A673 (cell line): Measurements from ENCODE around the gene OVCH1. TPM values are rescaled to one million over a fixed set of nuclear protein-coding genes. Genes with fewer than 3 reads are reported as not detected.

Experiments
- BruUV-seq: library from RNA; stranded (reverse); fragments of 400-500 nt; replicated peaks from 2 replicates; lab custom pipeline; 2021; lab: Mats Ljungman, UMichigan
- CTCF ChIA-PET: fragments of 300-600 bp; sonication (Branson Sonifier 250); formaldehyde crosslinking; loops from one replicate; lab custom pipeline; 2022; ENCODE audit warnings: antibody characterized with exemption; lab: Charles Lee
- POLR2A ChIA-PET: fragments of 300-600 bp; sonication (Branson Sonifier 250); formaldehyde crosslinking; loops from one replicate; lab custom pipeline; 2022; ENCODE audit warnings: antibody characterized with exemption; ENCODE audit not compliant: low non-redundant PET; lab: Charles Lee
- DNase-seq: peaks from one replicate; pipeline ENCODE4 v3.0.0-alpha.2; 2015; ENCODE audit warnings: low spot score
- H3K27ac ChIP-seq: fragments of 200-600 bp; sonication (generic); 2 replicates; pipeline ENCODE4 v1.5.1; 2016; ENCODE audit warnings: mixed run types, low read depth, mild to moderate bottlenecking, mixed read lengths, antibody characterized with exemption, low read length; ENCODE audit not compliant: poor library complexity, severe bottlenecking
- H3K27me3 ChIP-seq: fragments of 200-600 bp; sonication (generic); replicated peaks from 2 replicates; pipeline ENCODE4 v1.6.1; 2017; ENCODE audit warnings: mixed run types, low read depth, mild to moderate bottlenecking, mixed read lengths, antibody characterized with exemption, low read length; ENCODE audit not compliant: insufficient read depth, poor library complexity
- H3K36me3 ChIP-seq: fragments of 200-600 bp; sonication (generic); 2 replicates; pipeline ENCODE4 v1.6.1; 2016; ENCODE audit warnings: mixed run types, mild to moderate bottlenecking, mixed read lengths, antibody characterized with exemption, low read length; ENCODE audit not compliant: insufficient read depth, poor library complexity, severe bottlenecking
- H3K4me1 ChIP-seq: fragments of 200-600 bp; sonication (generic); 2 replicates; pipeline ENCODE4 v1.6.1; 2017; ENCODE audit warnings: mixed run types, mild to moderate bottlenecking, mixed read lengths, antibody characterized with exemption, low read length; ENCODE audit not compliant: insufficient read depth, poor library complexity, severe bottlenecking
- H3K4me3 ChIP-seq: fragments of 200-600 bp; sonication (generic); 2 replicates; pipeline ENCODE4 v1.5.1; 2016; ENCODE audit warnings: low read depth, mixed run types, mild to moderate bottlenecking, mixed read lengths, low read length; ENCODE audit not compliant: poor library complexity, severe bottlenecking
- H3K9me3 ChIP-seq: fragments of 200-600 bp; sonication (generic); 2 replicates; pipeline ENCODE4 v1.6.1; 2016; ENCODE audit warnings: mixed run types, low read depth, mild to moderate bottlenecking, mixed read lengths, antibody characterized with exemption, low read length; ENCODE audit not compliant: poor library complexity, severe bottlenecking
- EZH2 ChIP-seq: fragments of 200-600 bp; sonication (generic); IDR thresholded peaks from 2 replicates; pipeline ENCODE4 v1.6.1; 2017; ENCODE audit warnings: borderline replicate concordance, low read depth, mild to moderate bottlenecking, mixed read lengths, antibody characterized with exemption, low read length; ENCODE audit not compliant: poor library complexity, severe bottlenecking
- intact Hi-C: fragments of 100-400 bp; cut with micrococcal nuclease; formaldehyde crosslinking; loops from one replicate; pipeline ENCODE4 v1.10.0; 2022; ENCODE audit not compliant: unreplicated experiment
- total RNA-seq: library from RNA; stranded (reverse); gene quantifications from 2 replicates; pipeline ENCODE4 v1.2.3, GENCODE V29; 2021
- TF ChIP-seq, protein P1 (sequence below): fragments of 300-800, 200-600 bp; sonication (generic); conservative IDR thresholded peaks from 2 replicates; pipeline ENCODE4 v1.5.1; 2017; ENCODE audit warnings: low read depth, mild to moderate bottlenecking, antibody characterized with exemption, low read length, moderate library complexity, mixed read lengths

Gene OVCH1
- total RNA-seq, 1 experiment from 2014 or later = 0.09 TPM

DNA sequence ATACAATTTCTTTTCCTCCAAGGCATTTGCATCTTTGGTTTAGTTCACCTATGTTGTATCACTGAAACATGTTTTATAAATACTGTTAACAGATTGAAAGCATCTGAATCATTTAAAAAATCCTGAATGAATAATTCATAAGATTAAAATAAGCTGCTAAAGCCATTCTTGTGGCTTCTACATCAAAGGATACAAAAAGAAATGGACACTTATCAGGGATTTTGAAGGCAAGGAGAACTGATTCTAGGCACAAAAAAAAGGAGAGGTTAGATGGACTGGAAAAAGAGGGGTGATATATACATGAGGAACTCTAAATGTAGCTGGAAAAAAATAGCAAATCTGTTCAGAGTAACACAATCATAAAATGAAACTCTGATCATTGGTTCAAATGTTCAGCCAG lies 5.8 kb upstream of the OVCH1 start:
- peaks cover 3% of the 10 kb centered on the region for H3K4me1 ChIP-seq
- BruUV-seq = no TSS peak
- H3K4me3 ChIP-seq = no peak overlapping the region
- CTCF ChIA-PET = no interaction called here
- H3K9me3 ChIP-seq = no peaks in the 10 kb centered on the region
- POLR2A ChIA-PET = no interaction called here
- H3K36me3 ChIP-seq = no peaks in the 10 kb centered on the region
- no peak for DNase-seq
- H3K27ac ChIP-seq = no peak overlapping the region
- no peaks in the 10 kb centered on the region for H3K27me3 ChIP-seq
- TF ChIP-seq, protein P1, sequence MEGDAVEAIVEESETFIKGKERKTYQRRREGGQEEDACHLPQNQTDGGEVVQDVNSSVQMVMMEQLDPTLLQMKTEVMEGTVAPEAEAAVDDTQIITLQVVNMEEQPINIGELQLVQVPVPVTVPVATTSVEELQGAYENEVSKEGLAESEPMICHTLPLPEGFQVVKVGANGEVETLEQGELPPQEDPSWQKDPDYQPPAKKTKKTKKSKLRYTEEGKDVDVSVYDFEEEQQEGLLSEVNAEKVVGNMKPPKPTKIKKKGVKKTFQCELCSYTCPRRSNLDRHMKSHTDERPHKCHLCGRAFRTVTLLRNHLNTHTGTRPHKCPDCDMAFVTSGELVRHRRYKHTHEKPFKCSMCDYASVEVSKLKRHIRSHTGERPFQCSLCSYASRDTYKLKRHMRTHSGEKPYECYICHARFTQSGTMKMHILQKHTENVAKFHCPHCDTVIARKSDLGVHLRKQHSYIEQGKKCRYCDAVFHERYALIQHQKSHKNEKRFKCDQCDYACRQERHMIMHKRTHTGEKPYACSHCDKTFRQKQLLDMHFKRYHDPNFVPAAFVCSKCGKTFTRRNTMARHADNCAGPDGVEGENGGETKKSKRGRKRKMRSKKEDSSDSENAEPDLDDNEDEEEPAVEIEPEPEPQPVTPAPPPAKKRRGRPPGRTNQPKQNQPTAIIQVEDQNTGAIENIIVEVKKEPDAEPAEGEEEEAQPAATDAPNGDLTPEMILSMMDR = no peak
- no peak for TF ChIP-seq EZH2
- intact Hi-C loops = loop anchor here (5.0 kb wide), 1 partner anchor 51 kb away; no protein-coding TSS in a partner anchor

DNA sequence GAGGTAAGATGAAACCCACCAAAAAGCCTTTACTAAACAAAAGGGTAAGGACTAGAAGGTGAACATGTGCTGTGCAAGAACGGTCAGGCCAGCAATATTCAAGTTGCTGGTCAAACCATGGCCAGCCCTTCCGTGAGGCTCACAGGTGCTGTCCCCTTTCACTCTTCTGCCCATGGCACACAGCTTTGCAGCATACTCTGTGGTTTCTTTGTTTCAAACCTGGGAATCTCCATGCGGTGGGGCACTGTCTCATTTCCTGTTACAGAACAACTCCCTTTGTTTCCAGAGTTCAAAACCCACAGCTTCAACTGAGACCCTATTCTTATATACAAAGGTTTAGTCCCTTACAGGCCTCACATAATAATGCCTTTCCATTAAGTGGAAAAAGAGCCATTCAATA lies 1.7 kb upstream of the OVCH1 start:
- ChIA-PET POLR2A (no interaction called here), CTCF (no interaction called here)
- Histone ChIP-seq H3K27ac (no peak overlapping the region), H3K27me3 (no peaks in the 10 kb centered on the region), H3K9me3 (no peaks in the 10 kb centered on the region), H3K36me3 (no peaks in the 10 kb centered on the region), H3K4me1 (peaks cover 3% of the 10 kb centered on the region), H3K4me3 (no peak overlapping the region)
- intact Hi-C loops = no loop called here
- BruUV-seq = no TSS peak
- DNase-seq = no peak
- TF ChIP-seq EZH2 = no peak
- TF ChIP-seq, protein P1 = no peak

DNA sequence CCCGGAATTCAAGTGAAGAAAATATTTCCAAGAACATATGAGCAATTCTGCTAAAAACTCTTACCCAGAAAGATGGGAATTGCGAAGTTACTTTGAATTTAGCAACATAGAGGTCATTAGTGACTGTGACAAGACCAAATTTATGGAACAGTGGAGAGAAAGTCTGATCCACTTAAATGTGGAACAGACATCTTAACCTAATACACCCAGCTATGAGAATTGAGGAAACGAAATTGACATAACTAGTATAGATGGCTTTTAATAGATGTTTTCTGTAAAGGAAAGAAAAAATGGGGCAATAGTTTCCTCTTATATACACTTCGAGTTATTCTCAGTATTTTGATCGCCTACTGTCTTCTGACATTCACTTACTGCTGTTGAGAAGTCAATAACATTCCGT lies 4.6 kb downstream of the OVCH1 start:
- TF ChIP-seq, protein P1 = no peak
- no peak for TF ChIP-seq EZH2

More for the DNA sequence above, 4.6 kb downstream of the OVCH1 start:
- intact Hi-C loops = no loop called here
- H3K4me1 ChIP-seq = no peaks in the 10 kb centered on the region
- no peaks in the 10 kb centered on the region for H3K9me3 ChIP-seq
- no peaks in the 10 kb centered on the region for H3K36me3 ChIP-seq
- H3K4me3 ChIP-seq = no peak overlapping the region
- no peak overlapping the region for H3K27ac ChIP-seq
- POLR2A ChIA-PET = no interaction called here
- CTCF ChIA-PET = no interaction called here
- H3K27me3 ChIP-seq = no peaks in the 10 kb centered on the region
- BruUV-seq = no TSS peak
- no peak for DNase-seq
